AG09309 (cell line): Measurements from ENCODE around the gene LIMCH1.

Source experiments
- DNase-seq: peaks from one replicate; pipeline ENCODE4 v3.0.0-alpha.2; 2010; ENCODE audit warnings: low read depth
- H3K4me3 ChIP-seq: 2 replicates; pipeline ENCODE4 v1.5.1; 2011; ENCODE audit warnings: mild to moderate bottlenecking, low read depth, low read length, moderate library complexity; ENCODE audit not compliant: control insufficient read depth
- TF ChIP-seq, protein P1 (sequence below): IDR thresholded peaks from 2 replicates; pipeline ENCODE4 v1.5.1; 2011; ENCODE audit warnings: mild to moderate bottlenecking, low read depth, low read length, inconsistent platforms; ENCODE audit not compliant: insufficient read depth, control insufficient read depth; ENCODE audit errors: missing control alignments

LIMCH1 gene

DNA sequence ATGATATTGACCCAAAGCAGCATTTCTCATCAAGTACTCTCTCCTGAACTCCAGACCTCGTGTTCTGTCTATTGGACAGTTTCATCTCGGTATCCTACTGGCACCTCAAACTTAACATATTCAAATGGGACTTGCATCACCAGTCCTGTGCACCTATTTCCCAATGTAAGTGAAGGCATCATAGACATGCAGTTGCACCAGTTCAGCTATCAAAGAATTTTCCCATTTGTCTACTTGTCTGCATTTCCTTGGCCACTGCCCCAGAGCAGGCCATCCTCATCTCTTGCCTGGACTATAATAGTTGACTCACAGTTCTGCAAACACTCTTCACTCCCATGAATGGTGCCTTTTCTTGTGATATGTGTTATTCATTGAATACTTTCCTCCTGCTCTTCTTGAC, 11.3 kb upstream of the LIMCH1 start:
- H3K4me3 ChIP-seq = no peak overlapping the region
- no peak for DNase-seq
- TF ChIP-seq, protein P1, sequence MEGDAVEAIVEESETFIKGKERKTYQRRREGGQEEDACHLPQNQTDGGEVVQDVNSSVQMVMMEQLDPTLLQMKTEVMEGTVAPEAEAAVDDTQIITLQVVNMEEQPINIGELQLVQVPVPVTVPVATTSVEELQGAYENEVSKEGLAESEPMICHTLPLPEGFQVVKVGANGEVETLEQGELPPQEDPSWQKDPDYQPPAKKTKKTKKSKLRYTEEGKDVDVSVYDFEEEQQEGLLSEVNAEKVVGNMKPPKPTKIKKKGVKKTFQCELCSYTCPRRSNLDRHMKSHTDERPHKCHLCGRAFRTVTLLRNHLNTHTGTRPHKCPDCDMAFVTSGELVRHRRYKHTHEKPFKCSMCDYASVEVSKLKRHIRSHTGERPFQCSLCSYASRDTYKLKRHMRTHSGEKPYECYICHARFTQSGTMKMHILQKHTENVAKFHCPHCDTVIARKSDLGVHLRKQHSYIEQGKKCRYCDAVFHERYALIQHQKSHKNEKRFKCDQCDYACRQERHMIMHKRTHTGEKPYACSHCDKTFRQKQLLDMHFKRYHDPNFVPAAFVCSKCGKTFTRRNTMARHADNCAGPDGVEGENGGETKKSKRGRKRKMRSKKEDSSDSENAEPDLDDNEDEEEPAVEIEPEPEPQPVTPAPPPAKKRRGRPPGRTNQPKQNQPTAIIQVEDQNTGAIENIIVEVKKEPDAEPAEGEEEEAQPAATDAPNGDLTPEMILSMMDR = no peak

DNA sequence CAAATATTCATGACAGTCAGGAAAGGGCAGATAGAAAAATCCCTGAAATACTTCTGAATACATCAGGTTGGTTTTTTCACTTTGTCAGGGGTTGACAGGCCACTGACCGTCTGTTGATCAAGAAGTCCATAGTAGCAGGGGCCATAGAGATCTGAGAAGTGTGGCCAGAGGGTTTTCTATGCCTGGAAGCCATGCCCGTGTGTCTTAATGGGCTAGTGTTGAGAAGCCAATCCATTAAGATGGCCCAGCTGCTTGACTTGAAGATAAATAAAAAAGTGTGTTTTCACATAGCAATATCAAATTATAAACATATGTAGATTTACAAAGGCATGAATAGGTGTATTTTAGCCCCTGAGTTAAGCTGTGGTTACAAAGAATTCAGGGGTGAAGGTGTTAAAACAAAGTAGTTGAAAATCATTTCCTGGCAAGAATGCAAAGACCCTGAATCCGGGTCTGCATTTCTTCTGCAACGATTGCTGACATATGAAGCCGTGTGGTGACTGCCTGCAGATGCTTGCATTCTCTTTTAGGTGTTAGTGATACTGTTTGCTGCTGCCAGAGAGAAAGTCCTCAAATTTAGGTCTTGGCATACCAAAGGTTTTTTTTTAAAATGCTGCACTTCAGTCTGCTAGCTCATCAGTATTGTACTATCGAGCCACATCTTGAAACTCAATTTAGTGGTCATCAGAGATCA, 9.3 kb upstream of the LIMCH1 start:
- no peak for DNase-seq
- TF ChIP-seq, protein P1 = no peak

DNA sequence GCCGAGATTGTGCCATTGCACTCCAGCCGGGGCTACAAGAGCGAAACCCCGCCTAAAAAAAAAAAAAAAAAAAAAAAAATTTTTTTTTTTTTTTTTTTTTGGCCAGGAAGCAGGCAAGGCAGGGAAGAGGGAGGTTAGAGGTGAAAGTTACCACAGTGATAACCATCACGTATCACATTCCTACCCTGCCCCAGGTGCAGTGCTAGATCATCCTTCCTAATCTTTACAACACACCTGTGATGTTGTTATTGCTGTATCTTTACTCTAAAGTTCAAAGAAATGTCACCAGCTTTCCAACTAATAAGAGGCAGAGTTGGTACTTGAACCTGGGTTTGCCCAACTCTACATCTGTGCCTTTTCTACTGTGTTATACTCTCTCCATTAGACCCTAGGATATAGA, 7.2 kb upstream of the LIMCH1 start:
- no peak for DNase-seq
- TF ChIP-seq, protein P1 = no peak
- no peak overlapping the region for H3K4me3 ChIP-seq

More for the DNA sequence above, 9.3 kb upstream of the LIMCH1 start:
- H3K4me3 ChIP-seq = no peak overlapping the region

DNA sequence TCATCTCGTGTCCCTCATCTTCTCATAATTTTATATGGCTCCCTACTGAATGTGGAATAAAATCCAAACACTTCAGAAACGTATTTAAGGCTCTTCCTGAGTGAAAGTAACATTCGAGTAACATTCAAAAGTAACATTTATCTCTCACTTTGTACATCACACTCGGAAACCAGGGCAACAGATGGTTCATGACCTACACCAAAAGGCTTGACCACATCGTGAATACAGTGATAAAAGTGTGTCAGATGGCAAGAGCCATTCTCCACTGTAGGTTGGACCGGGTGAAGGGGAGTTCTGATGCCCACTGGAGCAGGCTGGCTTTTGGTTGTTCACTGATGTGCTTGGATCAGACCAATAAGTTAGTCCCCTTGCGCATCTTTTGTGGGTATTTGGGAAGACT, 5.6 kb upstream of the LIMCH1 start:
- no peak for DNase-seq
- TF ChIP-seq, protein P1 = no peak
- no peak overlapping the region for H3K4me3 ChIP-seq

DNA sequence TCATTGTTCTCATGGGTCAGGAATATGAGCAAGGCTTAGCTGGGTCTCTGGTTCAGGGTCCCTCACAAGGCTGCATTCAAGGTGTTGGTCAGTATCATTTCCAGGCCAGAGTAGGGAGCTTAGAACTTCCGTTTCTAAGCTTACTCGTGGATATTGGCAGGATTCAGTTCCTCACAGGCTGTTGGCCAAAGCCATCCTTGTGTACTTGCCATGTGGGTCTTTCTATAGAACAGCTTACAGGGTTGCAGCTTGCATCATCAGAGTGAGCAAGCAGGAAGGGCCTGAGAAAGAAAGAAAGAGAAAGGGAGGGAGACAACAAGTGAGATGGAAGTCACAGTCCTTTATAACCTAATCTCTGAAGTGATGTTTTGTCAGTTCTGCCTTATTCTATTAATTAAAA, 5.1 kb upstream of the LIMCH1 start:
- no peak overlapping the region for H3K4me3 ChIP-seq
- no peak for DNase-seq
- TF ChIP-seq, protein P1 = no peak

DNA sequence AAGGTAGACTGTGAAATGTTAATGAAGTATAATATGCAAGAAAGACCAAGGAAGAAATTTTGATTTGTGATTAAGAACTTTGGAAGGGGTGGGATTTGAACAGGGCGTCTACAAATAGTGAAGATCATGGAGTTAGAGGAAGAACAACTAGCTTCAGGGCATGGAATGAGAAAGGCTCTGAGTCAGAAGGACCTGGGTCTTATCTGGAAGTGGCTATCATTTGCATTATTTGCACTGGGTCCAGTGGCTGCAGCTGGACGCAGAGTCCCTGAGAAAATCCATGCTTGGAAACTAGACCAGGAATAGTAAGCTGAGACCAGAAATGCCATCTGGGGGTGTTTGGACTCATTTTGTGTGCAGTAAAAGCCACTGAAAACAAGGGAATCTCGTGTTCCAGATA, 4.3 kb upstream of the LIMCH1 start:
- TF ChIP-seq, protein P1 = no peak
- no peak for DNase-seq

More for the DNA sequence above, 4.3 kb upstream of the LIMCH1 start:
- H3K4me3 ChIP-seq = no peak overlapping the region
